GM12873 (cell line): Measurements from ENCODE around the gene SGCD.

Experiments
- CTCF ChIP-seq: IDR thresholded peaks from 2 replicates; pipeline ENCODE4 v1.5.1; 2012; ENCODE audit warnings: low read depth, mild to moderate bottlenecking, moderate library complexity, low read length, control low read depth; ENCODE audit not compliant: insufficient read depth; ENCODE audit errors: missing control alignments

Gene SGCD

GRCh38 chr5:156802501-156802900, 475.5 kb downstream of the SGCD start:
- no peak for TF ChIP-seq CTCF

GRCh38 chr5:156803404-156803803, 476.4 kb downstream of the SGCD start:
- no peak for TF ChIP-seq CTCF

GRCh38 chr5:156812959-156813358, 486.0 kb downstream of the SGCD start:
- no peak for TF ChIP-seq CTCF

GRCh38 chr5:156815988-156816599, 489.1 kb downstream of the SGCD start:
- peak; percentile 50 for TF ChIP-seq CTCF
